H9 (cell line): ENCODE data around the gene TRAK2. TPM values are rescaled to one million over a fixed set of nuclear protein-coding genes. Genes with fewer than 3 reads are reported as not detected.

Experiments used
- DNase-seq: peaks from one replicate; pipeline ENCODE4 v3.0.0-alpha.2; 2017
- H2AFZ ChIP-seq: one replicate; pipeline ENCODE4 v1.6.1; 2013; ENCODE audit warnings: mild to moderate bottlenecking, low read length, control low read depth, moderate library complexity
- H2AK5ac ChIP-seq: 2 replicates; pipeline ENCODE4 v1.6.1; 2013; ENCODE audit warnings: low read length, control low read depth, mixed read lengths; ENCODE audit not compliant: insufficient read length
- H2BK120ac ChIP-seq: one replicate; pipeline ENCODE4 v1.6.1; 2013; ENCODE audit warnings: low read depth, mild to moderate bottlenecking, low read length, control low read depth, inconsistent platforms; ENCODE audit not compliant: poor library complexity, severe bottlenecking
- H2BK12ac ChIP-seq: 2 replicates; pipeline ENCODE4 v1.6.1; 2013; ENCODE audit warnings: low read length, control low read depth, mixed read lengths, low read depth; ENCODE audit not compliant: insufficient read length
- H2BK15ac ChIP-seq: 2 replicates; pipeline ENCODE4 v1.6.1; 2013; ENCODE audit warnings: low read depth, low read length, control low read depth
- H2BK20ac ChIP-seq: one replicate; pipeline ENCODE4 v1.6.1; 2013; ENCODE audit warnings: low read depth, mild to moderate bottlenecking, low read length, control low read depth, inconsistent platforms; ENCODE audit not compliant: poor library complexity, severe bottlenecking
- H2BK5ac ChIP-seq: 2 replicates; pipeline ENCODE4 v1.6.1; 2013; ENCODE audit warnings: low read length, control low read depth, mixed read lengths; ENCODE audit not compliant: insufficient read length
- H3K14ac ChIP-seq: 2 replicates; pipeline ENCODE4 v1.6.1; 2013; ENCODE audit warnings: low read length, control low read depth; ENCODE audit not compliant: insufficient read depth
- H3K18ac ChIP-seq: 2 replicates; pipeline ENCODE4 v1.6.1; 2013; ENCODE audit warnings: low read depth, mild to moderate bottlenecking, mixed read lengths, low read length, control low read depth; ENCODE audit not compliant: insufficient read length
- H3K23ac ChIP-seq: 2 replicates; pipeline ENCODE4 v1.6.1; 2013; ENCODE audit warnings: low read length, control low read depth, mixed read lengths, low read depth; ENCODE audit not compliant: insufficient read length
- H3K23me2 ChIP-seq: 2 replicates; pipeline ENCODE4 v1.6.1; 2013; ENCODE audit warnings: low read depth, mild to moderate bottlenecking, mixed read lengths, low read length, control low read depth; ENCODE audit not compliant: insufficient read length, poor library complexity, severe bottlenecking
- H3K27ac ChIP-seq: 2 replicates; pipeline ENCODE4 v1.5.1; 2013; ENCODE audit warnings: low read length, control low read depth, mixed read lengths, low read depth; ENCODE audit not compliant: insufficient read length
- H3K27me3 ChIP-seq: 2 replicates; pipeline ENCODE4 v1.6.1; 2013; ENCODE audit warnings: low read length, control low read depth, inconsistent platforms; ENCODE audit not compliant: insufficient read depth
- H3K4ac ChIP-seq: 2 replicates; pipeline ENCODE4 v1.6.1; 2013; ENCODE audit warnings: low read depth, mild to moderate bottlenecking, control low read depth, inconsistent platforms, low read length, moderate library complexity
- H3K4me1 ChIP-seq: 2 replicates; pipeline ENCODE4 v1.6.1; 2013; ENCODE audit warnings: low read length, control low read depth, inconsistent platforms; ENCODE audit not compliant: insufficient read depth
- H3K4me2 ChIP-seq: 2 replicates; pipeline ENCODE4 v1.6.1; 2013; ENCODE audit warnings: low read length, control low read depth, mixed read lengths; ENCODE audit not compliant: insufficient read length, insufficient read depth
- H3K56ac ChIP-seq: 2 replicates; pipeline ENCODE4 v1.6.1; 2013; ENCODE audit warnings: low read depth, mild to moderate bottlenecking, mixed read lengths, low read length, control low read depth; ENCODE audit not compliant: insufficient read length
- H3K79me1 ChIP-seq: 2 replicates; pipeline ENCODE4 v1.6.1; 2013; ENCODE audit warnings: low read depth, mild to moderate bottlenecking, moderate library complexity, low read length, control low read depth, inconsistent platforms; ENCODE audit not compliant: insufficient read depth, poor library complexity, severe bottlenecking
- H3K79me2 ChIP-seq: 2 replicates; pipeline ENCODE4 v1.6.1; 2013; ENCODE audit warnings: low read length, control low read depth, inconsistent platforms; ENCODE audit not compliant: insufficient read depth
- H3K9ac ChIP-seq: 2 replicates; pipeline ENCODE4 v1.6.1; 2013; ENCODE audit warnings: low read length, control low read depth, mixed read lengths; ENCODE audit not compliant: insufficient read length; ENCODE audit errors: extremely low read depth
- H3K9me3 ChIP-seq: one replicate; pipeline ENCODE4 v1.6.1; 2013; ENCODE audit warnings: low read depth, low read length, inconsistent platforms; ENCODE audit not compliant: control insufficient read depth
- H3T11ph ChIP-seq: one replicate; pipeline ENCODE4 v1.6.1; 2013; ENCODE audit warnings: mild to moderate bottlenecking, low read length, control low read depth, inconsistent platforms
- H4K20me1 ChIP-seq: one replicate; pipeline ENCODE4 v1.6.1; 2013; ENCODE audit not compliant: control insufficient read depth, insufficient read length, insufficient read depth
- H4K5ac ChIP-seq: 2 replicates; pipeline ENCODE4 v1.6.1; 2013; ENCODE audit warnings: low read depth, mild to moderate bottlenecking, mixed read lengths, low read length, control low read depth; ENCODE audit not compliant: insufficient read length
- H4K8ac ChIP-seq: replicated peaks from 2 replicates; pipeline ENCODE4 v1.6.1; 2013; ENCODE audit warnings: low read length, control low read depth, mixed read lengths, low read depth; ENCODE audit not compliant: insufficient read length
- H4K91ac ChIP-seq: 2 replicates; pipeline ENCODE4 v1.6.1; 2013; ENCODE audit warnings: low read depth, mild to moderate bottlenecking, moderate library complexity, mixed read lengths, low read length, control low read depth; ENCODE audit not compliant: insufficient read length
- H3K27ac Mint-ChIP-seq, 3 experiments: 2 replicates in 2 of 3; 3 replicates in 1 of 3; pipeline ENCODE4 v1.8.0; 2020 to 2021; ENCODE audit warnings: mixed read lengths in 3 of 3, mild to moderate bottlenecking in 1 of 3, moderate library complexity in 1 of 3
- H3K27me3 Mint-ChIP-seq: 2 replicates; pipeline ENCODE4 v1.8.0; 2021; ENCODE audit warnings: low read depth, mild to moderate bottlenecking, moderate library complexity, mixed read lengths
- H3K36me3 Mint-ChIP-seq, 3 experiments: 2 replicates in 2 of 3; 3 replicates in 1 of 3; pipeline ENCODE4 v1.8.0; 2020 to 2021; ENCODE audit warnings: low read depth in 3 of 3, mixed read lengths in 3 of 3; ENCODE audit not compliant: insufficient read depth in 1 of 3
- H3K4me1 Mint-ChIP-seq, 2 experiments: 2 replicates each; pipeline ENCODE4 v1.8.0; 2020; ENCODE audit warnings: mixed read lengths in 2 of 2
- H3K4me3 Mint-ChIP-seq, 2 experiments: 2 replicates in 1 of 2; 3 replicates in 1 of 2; pipeline ENCODE4 v1.8.0; 2020 to 2021; ENCODE audit warnings: mild to moderate bottlenecking in 2 of 2, mixed read lengths in 2 of 2, moderate library complexity in 1 of 2
- H3K9me3 Mint-ChIP-seq, 2 experiments: 2 replicates in 1 of 2; 3 replicates in 1 of 2; pipeline ENCODE4 v1.8.0; 2020; ENCODE audit warnings: mild to moderate bottlenecking in 2 of 2, mixed read lengths in 2 of 2, moderate library complexity in 1 of 2
- WGBS: extraction: QIAGEN DNeasy Blood & Tissue Kit; methylation state at CpG from one replicate; pipeline ENCODE4 v1.1.7; 2013; ENCODE audit warnings: missing lambda C conversion rate, low lambda C conversion rate, mixed read lengths; ENCODE audit not compliant: insufficient read length; ENCODE audit errors: extremely low coverage; 5-methylcytosine and 5-hydroxymethylcytosine counted together
- total RNA-seq: library from RNA; stranded (reverse); gene quantifications from 2 replicates; pipeline ENCODE4 v1.2.1, GENCODE V29; 2021
- TF ChIP-seq, protein P1 (sequence below): fragments of 200-600 bp; sonication (generic); conservative IDR thresholded peaks from 3 replicates; pipeline ENCODE4 v1.8.0; 2021; ENCODE audit warnings: antibody characterized with exemption, mild to moderate bottlenecking

The TRAK2 gene
- total RNA-seq, 1 experiment from 2014 or later = 14.2 TPM

DNA sequence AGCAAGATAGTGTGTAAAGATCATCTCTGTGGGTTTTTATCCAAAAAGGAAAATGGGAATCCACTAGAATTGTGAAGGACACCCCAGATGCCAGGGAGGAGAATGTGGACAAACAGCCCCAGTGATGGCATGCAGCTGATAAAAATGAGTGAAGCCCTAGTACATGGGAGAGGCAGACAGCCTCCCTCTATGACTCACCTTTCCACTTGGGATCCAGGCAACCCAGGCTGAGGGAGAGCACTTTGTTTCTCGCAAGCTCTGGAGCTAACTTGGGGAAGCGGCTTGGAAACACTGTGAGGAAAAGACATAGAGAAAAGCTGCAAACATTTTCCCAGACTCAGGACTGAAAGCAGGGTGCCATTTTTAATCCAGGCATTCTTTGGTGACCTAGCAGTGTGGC, 88.9 kb downstream of the TRAK2 start:
- no peaks in the 10 kb centered on the region for H3K9me3 ChIP-seq
- H3K27ac ChIP-seq = no peak overlapping the region
- H3K79me1 ChIP-seq = no peaks in the 10 kb centered on the region
- no peak overlapping the region for H2BK12ac ChIP-seq
- H3K14ac ChIP-seq = no peak overlapping the region
- no CpG with 5 or more reads among the region's 2 CpGs for WGBS
- no peak overlapping the region for H3K23ac ChIP-seq
- DNase-seq = no peak
- H4K20me1 ChIP-seq = no peaks in the 10 kb centered on the region
- H3K4me3 Mint-ChIP-seq = no peak overlapping the region
- no peak overlapping the region for H2BK20ac ChIP-seq
- H2BK15ac ChIP-seq = no peak overlapping the region
- no peak overlapping the region for H3T11ph ChIP-seq
- H3K79me2 ChIP-seq = no peaks in the 10 kb centered on the region
- no peak overlapping the region for H3K9ac ChIP-seq
- H3K4ac ChIP-seq = no peak overlapping the region
- H3K36me3 Mint-ChIP-seq = peaks cover 0 to 7% (median 5%) of the 10 kb centered on the region in 3 experiments; a peak in 5 of 7 replicates
- no peak overlapping the region for H4K91ac ChIP-seq
- no peak overlapping the region for H2BK120ac ChIP-seq
- no peak overlapping the region for H4K8ac ChIP-seq
- no peak overlapping the region for H3K56ac ChIP-seq
- no peak overlapping the region for H2BK5ac ChIP-seq
- no peaks in the 10 kb centered on the region for H3K27me3 ChIP-seq
- no peaks in the 10 kb centered on the region for H3K4me1 ChIP-seq
- H2AFZ ChIP-seq = no peak overlapping the region
- H3K4me1 Mint-ChIP-seq = peaks cover under 1 to 1% of the 10 kb centered on the region in 2 experiments; a peak in 3 of 4 replicates
- TF ChIP-seq, protein P1, sequence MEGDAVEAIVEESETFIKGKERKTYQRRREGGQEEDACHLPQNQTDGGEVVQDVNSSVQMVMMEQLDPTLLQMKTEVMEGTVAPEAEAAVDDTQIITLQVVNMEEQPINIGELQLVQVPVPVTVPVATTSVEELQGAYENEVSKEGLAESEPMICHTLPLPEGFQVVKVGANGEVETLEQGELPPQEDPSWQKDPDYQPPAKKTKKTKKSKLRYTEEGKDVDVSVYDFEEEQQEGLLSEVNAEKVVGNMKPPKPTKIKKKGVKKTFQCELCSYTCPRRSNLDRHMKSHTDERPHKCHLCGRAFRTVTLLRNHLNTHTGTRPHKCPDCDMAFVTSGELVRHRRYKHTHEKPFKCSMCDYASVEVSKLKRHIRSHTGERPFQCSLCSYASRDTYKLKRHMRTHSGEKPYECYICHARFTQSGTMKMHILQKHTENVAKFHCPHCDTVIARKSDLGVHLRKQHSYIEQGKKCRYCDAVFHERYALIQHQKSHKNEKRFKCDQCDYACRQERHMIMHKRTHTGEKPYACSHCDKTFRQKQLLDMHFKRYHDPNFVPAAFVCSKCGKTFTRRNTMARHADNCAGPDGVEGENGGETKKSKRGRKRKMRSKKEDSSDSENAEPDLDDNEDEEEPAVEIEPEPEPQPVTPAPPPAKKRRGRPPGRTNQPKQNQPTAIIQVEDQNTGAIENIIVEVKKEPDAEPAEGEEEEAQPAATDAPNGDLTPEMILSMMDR = no peak
- H3K23me2 ChIP-seq = no peaks in the 10 kb centered on the region
- H2AK5ac ChIP-seq = no peak overlapping the region
- H3K4me2 ChIP-seq = no peak overlapping the region
- no peak overlapping the region for H4K5ac ChIP-seq
- H3K18ac ChIP-seq = no peak overlapping the region
- peaks cover 0 to 9% of the 10 kb centered on the region in 2 experiments; a peak in 3 of 5 replicates for H3K9me3 Mint-ChIP-seq
- H3K27me3 Mint-ChIP-seq = no peaks in the 10 kb centered on the region
- H3K27ac Mint-ChIP-seq = no peak overlapping the region
